IMR-90 (cell line): ENCODE measurements around the gene RHCE. TPM values are rescaled to one million over a fixed set of nuclear protein-coding genes. Genes with fewer than 3 reads are reported as not detected.

Experiments
- ATAC-seq: fragments of 200-7000 bp; cut with Tn5 transposase; 2 replicates; pipeline ENCODE4 v1.9.1; 2020; ENCODE audit warnings: low read depth, mild to moderate bottlenecking, moderate library complexity
- BruUV-seq: library from RNA; stranded (reverse); fragments of 400-500 nt; replicated peaks from 2 replicates; lab custom pipeline; 2021; lab: Mats Ljungman, UMichigan
- CTCF ChIA-PET: fragments of 300-600 bp; formaldehyde crosslinking; extraction: SDS; loops from one replicate; lab custom pipeline; 2021; ENCODE audit warnings: antibody characterized with exemption; lab: Yijun Ruan, JAX
- POLR2A ChIA-PET: fragments of 300-600 bp; sonication (Branson Sonifier 250); formaldehyde crosslinking; loops from one replicate; lab custom pipeline; 2022; ENCODE audit warnings: antibody characterized with exemption; ENCODE audit not compliant: unreplicated experiment; lab: Charles Lee
- DNase-seq: peaks from one replicate; pipeline ENCODE4 v3.0.0; 2013
- H2AFZ ChIP-seq: replicated peaks from 2 replicates; pipeline ENCODE3; 2013; ENCODE audit warnings: low read length, mild to moderate bottlenecking; ENCODE audit not compliant: poor library complexity
- H2AK5ac ChIP-seq: 2 replicates; pipeline ENCODE4 v1.6.1; 2013; ENCODE audit warnings: low read depth, low read length, inconsistent platforms
- H2AK9ac ChIP-seq: replicated peaks from 2 replicates; pipeline ENCODE3; 2013; ENCODE audit warnings: mild to moderate bottlenecking, low read depth, low read length, moderate library complexity; ENCODE audit not compliant: poor library complexity
- H2BK120ac ChIP-seq: 2 replicates; pipeline ENCODE4 v1.6.1; 2013; ENCODE audit warnings: low read depth, low read length, inconsistent platforms
- H2BK15ac ChIP-seq: 3 replicates; pipeline ENCODE4 v1.6.1; 2013; ENCODE audit warnings: low read depth, low read length, inconsistent platforms
- H2BK20ac ChIP-seq: 2 replicates; pipeline ENCODE4 v1.6.1; 2013; ENCODE audit warnings: low read depth, mild to moderate bottlenecking, inconsistent platforms, low read length, moderate library complexity
- H2BK5ac ChIP-seq: 2 replicates; pipeline ENCODE4 v1.6.1; 2013; ENCODE audit warnings: mild to moderate bottlenecking, low read depth, low read length, inconsistent platforms; ENCODE audit not compliant: poor library complexity, severe bottlenecking
- H3K14ac ChIP-seq: replicated peaks from 2 replicates; pipeline ENCODE4 v1.6.1; 2013; ENCODE audit warnings: low read depth, low read length, inconsistent platforms
- H3K18ac ChIP-seq: 2 replicates; pipeline ENCODE4 v1.6.1; 2013; ENCODE audit warnings: low read depth, low read length, control low read depth
- H3K23ac ChIP-seq: 2 replicates; pipeline ENCODE4 v1.6.1; 2013; ENCODE audit warnings: low read depth, low read length, inconsistent platforms
- H3K27ac ChIP-seq: 2 replicates; pipeline ENCODE4 v1.5.1; 2013; ENCODE audit warnings: mild to moderate bottlenecking, control low read depth, low read length; ENCODE audit not compliant: insufficient read depth
- H3K27me3 ChIP-seq: 2 replicates; pipeline ENCODE4 v1.6.1; 2013; ENCODE audit warnings: low read length; ENCODE audit not compliant: control insufficient read depth, insufficient read depth
- H3K36me3 ChIP-seq: 2 replicates; pipeline ENCODE4 v1.6.1; 2013; ENCODE audit warnings: low read length, mixed read lengths; ENCODE audit not compliant: control insufficient read depth, insufficient read depth
- H3K4ac ChIP-seq: 2 replicates; pipeline ENCODE4 v1.6.1; 2013; ENCODE audit warnings: low read depth, low read length, inconsistent platforms
- H3K4me1 ChIP-seq: 2 replicates; pipeline ENCODE4 v1.6.1; 2013; ENCODE audit warnings: low read length, mixed read lengths; ENCODE audit not compliant: control insufficient read depth, insufficient read depth
- H3K4me2 ChIP-seq: 2 replicates; pipeline ENCODE4 v1.6.1; 2013; ENCODE audit warnings: low read depth, mild to moderate bottlenecking, control low read depth, low read length, moderate library complexity
- H3K4me3 ChIP-seq: 2 replicates; pipeline ENCODE4 v1.5.1; 2013; ENCODE audit warnings: low read depth, mild to moderate bottlenecking, control low read depth, low read length, moderate library complexity; ENCODE audit not compliant: insufficient read depth
- H3K56ac ChIP-seq: 2 replicates; pipeline ENCODE4 v1.6.1; 2013; ENCODE audit warnings: low read length, inconsistent platforms; ENCODE audit not compliant: insufficient read depth; ENCODE audit errors: extremely low read depth
- H3K79me1 ChIP-seq, 2 experiments: 2 replicates each; pipeline ENCODE4 v1.6.1; 2013; ENCODE audit warnings: low read length in 2 of 2, inconsistent platforms in 1 of 2, low read depth in 1 of 2
- H3K9ac ChIP-seq: 2 replicates; pipeline ENCODE4 v1.6.1; 2013; ENCODE audit warnings: low read depth, low read length, control low read depth
- H3K9me1 ChIP-seq: 2 replicates; pipeline ENCODE4 v1.6.1; 2013; ENCODE audit warnings: low read length, inconsistent platforms; ENCODE audit not compliant: insufficient read depth
- H3K9me3 ChIP-seq: 2 replicates; pipeline ENCODE4 v1.6.1; 2013; ENCODE audit warnings: low read length; ENCODE audit not compliant: control insufficient read depth, insufficient read depth
- H4K20me1 ChIP-seq: 2 replicates; pipeline ENCODE4 v1.6.1; 2013; ENCODE audit warnings: low read length, inconsistent platforms; ENCODE audit not compliant: insufficient read depth
- H4K5ac ChIP-seq: 2 replicates; pipeline ENCODE4 v1.6.1; 2013; ENCODE audit warnings: mild to moderate bottlenecking, low read depth, low read length, control low read depth
- H4K8ac ChIP-seq, 2 experiments: 2 replicates each; pipeline ENCODE4 v1.6.1; 2013; ENCODE audit warnings: low read depth in 2 of 2, low read length in 2 of 2, control low read depth in 1 of 2, inconsistent platforms in 1 of 2
- H4K91ac ChIP-seq: 2 replicates; pipeline ENCODE4 v1.6.1; 2013; ENCODE audit warnings: low read depth, low read length, inconsistent platforms; ENCODE audit not compliant: insufficient read depth
- CEBPB ChIP-seq: IDR thresholded peaks from 2 replicates; pipeline ENCODE4 v1.6.1; 2012; ENCODE audit warnings: low read depth, low read length, improper control_type of control experiment
- POLR2A ChIP-seq: IDR thresholded peaks from 2 replicates; pipeline ENCODE4 v1.6.1; 2012; ENCODE audit warnings: mild to moderate bottlenecking, low read depth, low read length
- SMC3 ChIP-seq: fragments of 150-350 bp; IDR thresholded peaks from 2 replicates; pipeline ENCODE4 v1.6.1; 2016; ENCODE audit warnings: low read depth, mild to moderate bottlenecking, antibody characterized with exemption, low read length, moderate library complexity
- dilution Hi-C: fragments of 300-500 bp; cut with HindIII; formaldehyde crosslinking; loops from one replicate; pipeline ENCODE4 v1.14.3; 2018; ENCODE audit warnings: low sequenced_read_pairs; ENCODE audit not compliant: unreplicated experiment
- in situ Hi-C: fragments of 300-500 bp; cut with MboI; formaldehyde crosslinking; loops from 3 replicates; pipeline ENCODE4 v1.14.3; 2019; ENCODE audit warnings: low sequenced_read_pairs, inconsistent platforms, mixed read lengths
- intact Hi-C: fragments of 100-400 bp; cut with micrococcal nuclease; formaldehyde crosslinking; loops from 2 replicates; pipeline ENCODE4 v1.10.0; 2022
- polyA plus RNA-seq, 3 experiments: library from polyadenylated mRNA; depleted of rRNA; stranded (reverse); fragments of >200 nt; gene quantifications; 2 replicates each; pipeline ENCODE4 v1.2.3, GENCODE V29; 2012; ENCODE audit warnings: low replicate concordance in 1 of 3
- total RNA-seq: library from RNA; depleted of rRNA; stranded (reverse); fragments of >200 nt; gene quantifications from 2 replicates; pipeline ENCODE4 v1.2.3, GENCODE V29; 2012
- TF ChIP-seq, protein P1 (sequence below): fragments of 150-350 bp; IDR thresholded peaks from 2 replicates; pipeline ENCODE4 v1.6.1; 2016; ENCODE audit warnings: low read depth, mild to moderate bottlenecking, low read length, moderate library complexity, borderline replicate concordance

Gene RHCE
- total and polyA plus RNA-seq, 2 of the 4 experiments (the other 2 are of a cell fraction), result 0.54 to 0.62 TPM

- in situ Hi-C loops (no loop called here), dilution Hi-C loops (no loop called here)
- H3K27me3 ChIP-seq, result no peaks in the 10 kb centered on the region
Observed at GRCh38 chr1:25468033-25468432, 47.4 kb upstream of the RHCE start.

More at GRCh38 chr1:25468033-25468432, 47.4 kb upstream of the RHCE start:
- no TSS peak for BruUV-seq
- no peak overlapping the region for H3K9ac ChIP-seq
- CTCF ChIA-PET, result interaction anchor here (1.1 kb wide), 1 partner anchor 18 kb away, joined by 3 read pairs; no protein-coding TSS in a partner anchor
- no peak overlapping the region for H3K27ac ChIP-seq
- H2BK15ac ChIP-seq, result no peak overlapping the region
- no peak overlapping the region for H3K4me2 ChIP-seq
- DNase-seq, result peak; percentile 64
- no peak overlapping the region for H2BK120ac ChIP-seq
- POLR2A ChIA-PET, result no interaction called here
- peaks cover 3% of the 10 kb centered on the region; the same call in 1 of the 2 replicates for H3K9me1 ChIP-seq
- peaks cover 4% of the 10 kb centered on the region; the same call in 1 of the 2 replicates for H3K4me1 ChIP-seq
- H4K91ac ChIP-seq, result no peak overlapping the region
- H3K14ac ChIP-seq, result peak overlapping the region; percentile 7; the same call in 1 of the 2 replicates
- no peak for TF ChIP-seq SMC3
- 0 out of 2 replicates have a peak, but pooled peaks have one; percentile 20 for TF ChIP-seq CEBPB
- TF ChIP-seq POLR2A, result no peak
- TF ChIP-seq, protein P1, sequence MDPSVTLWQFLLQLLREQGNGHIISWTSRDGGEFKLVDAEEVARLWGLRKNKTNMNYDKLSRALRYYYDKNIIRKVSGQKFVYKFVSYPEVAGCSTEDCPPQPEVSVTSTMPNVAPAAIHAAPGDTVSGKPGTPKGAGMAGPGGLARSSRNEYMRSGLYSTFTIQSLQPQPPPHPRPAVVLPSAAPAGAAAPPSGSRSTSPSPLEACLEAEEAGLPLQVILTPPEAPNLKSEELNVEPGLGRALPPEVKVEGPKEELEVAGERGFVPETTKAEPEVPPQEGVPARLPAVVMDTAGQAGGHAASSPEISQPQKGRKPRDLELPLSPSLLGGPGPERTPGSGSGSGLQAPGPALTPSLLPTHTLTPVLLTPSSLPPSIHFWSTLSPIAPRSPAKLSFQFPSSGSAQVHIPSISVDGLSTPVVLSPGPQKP, result no peak
- no peak overlapping the region for H2AK9ac ChIP-seq
- H4K5ac ChIP-seq, result no peak overlapping the region
- no peak overlapping the region for H2AK5ac ChIP-seq
- peaks cover 9% of the 10 kb centered on the region; the same call in 1 of the 2 replicates for H4K20me1 ChIP-seq
- H3K18ac ChIP-seq, result no peak overlapping the region
- H2BK5ac ChIP-seq, result no peak overlapping the region
- ATAC-seq, result peak; percentile 76
- intact Hi-C loops, result no loop called here
- no peak overlapping the region for H4K8ac ChIP-seq
- H3K4ac ChIP-seq, result no peak overlapping the region
- no peaks in the 10 kb centered on the region for H3K9me3 ChIP-seq
- H3K79me1 ChIP-seq, result peaks cover 27 to 63% of the 10 kb centered on the region in 2 experiments; a peak in 3 of 4 replicates
- H3K56ac ChIP-seq, result no peak overlapping the region
- no peak overlapping the region for H2AFZ ChIP-seq
- no peak overlapping the region for H3K4me3 ChIP-seq
- H3K23ac ChIP-seq, result 0 out of 2 replicates have a peak overlapping the region, but pooled peaks have one; percentile 11
- H2BK20ac ChIP-seq, result no peak overlapping the region
- H3K36me3 ChIP-seq, result no peaks in the 10 kb centered on the region; the same call in 1 of the 2 replicates
